GM18951 (cell line): ENCODE measurements around the gene RBM6.

Experiments used
- POLR2A ChIP-seq: IDR thresholded peaks from 4 replicates; pipeline ENCODE4 v1.6.1; 2011; ENCODE audit warnings: mild to moderate bottlenecking; ENCODE audit not compliant: insufficient read length, insufficient read depth; ENCODE audit errors: extremely low read depth
- in situ Hi-C: fragments of 300-500 bp; cut with MboI; formaldehyde crosslinking; loops from one replicate; pipeline ENCODE4 v1.12.0; 2022; ENCODE audit warnings: low sequenced_read_pairs, mixed read lengths, inconsistent platforms; ENCODE audit not compliant: unreplicated experiment

RBM6 gene

DNA sequence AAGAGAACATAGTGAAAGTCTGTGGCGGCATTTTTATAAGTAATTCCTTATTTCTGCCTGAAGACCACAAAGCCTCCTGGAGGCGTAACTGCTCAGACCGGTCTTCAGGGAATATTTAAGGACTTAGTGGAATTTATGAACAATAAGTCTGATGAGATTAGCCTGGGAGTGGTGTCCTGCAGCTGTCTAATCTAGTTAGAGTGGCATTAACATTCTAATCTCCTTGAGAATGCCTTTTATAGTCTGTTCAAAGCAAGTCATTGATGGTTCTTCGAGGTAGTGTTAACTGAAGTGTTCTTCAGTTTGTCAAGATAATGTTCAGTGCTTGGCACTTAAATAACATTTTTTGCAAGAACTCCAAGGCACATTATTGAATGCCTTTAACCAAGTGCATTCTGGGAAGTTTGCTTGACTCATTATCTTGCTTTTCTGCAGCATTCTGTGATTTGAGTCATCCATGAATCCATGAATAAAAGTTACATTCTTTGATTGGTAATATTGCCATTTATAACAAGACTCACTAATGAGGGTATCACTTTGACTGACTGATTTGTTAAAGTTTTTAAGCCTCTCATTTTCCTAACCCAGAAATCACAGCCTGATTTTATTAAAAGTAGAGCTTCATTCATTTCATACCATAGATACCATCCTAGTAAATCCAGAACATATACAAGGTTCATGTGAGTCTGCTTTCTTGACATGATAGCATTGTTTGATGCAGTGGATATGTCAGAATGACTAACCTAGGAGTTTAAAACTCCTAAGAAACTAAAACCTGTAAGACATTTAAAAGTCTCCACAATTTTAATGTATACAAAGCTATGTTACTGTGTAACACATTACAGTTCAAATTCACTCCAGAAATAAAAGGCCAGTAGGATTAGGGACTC is 161.3 kb downstream of the RBM6 start:
- no peak for TF ChIP-seq POLR2A
- in situ Hi-C loops, result no loop called here

DNA sequence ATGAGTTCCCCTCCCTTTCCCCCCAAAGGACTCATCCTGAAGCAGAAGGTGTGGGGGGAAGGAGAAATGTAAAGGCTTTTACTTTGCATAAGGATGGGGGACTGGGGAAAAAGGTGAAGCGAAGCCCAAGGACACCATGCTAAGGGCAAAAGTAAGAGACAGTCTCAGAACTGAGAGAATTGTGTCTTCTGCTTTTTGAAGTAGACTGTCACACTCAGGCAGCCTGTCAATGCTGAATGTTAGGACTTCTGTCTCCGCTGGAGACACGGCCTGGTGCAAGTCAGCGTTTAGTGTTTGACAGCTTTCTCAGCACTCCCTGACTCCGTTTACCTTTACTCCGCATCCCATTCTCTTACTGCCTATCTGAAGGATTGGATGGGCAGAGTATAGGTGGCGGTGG is 162.6 kb downstream of the RBM6 start:
- TF ChIP-seq POLR2A, result no peak
- in situ Hi-C loops, result no loop called here

DNA sequence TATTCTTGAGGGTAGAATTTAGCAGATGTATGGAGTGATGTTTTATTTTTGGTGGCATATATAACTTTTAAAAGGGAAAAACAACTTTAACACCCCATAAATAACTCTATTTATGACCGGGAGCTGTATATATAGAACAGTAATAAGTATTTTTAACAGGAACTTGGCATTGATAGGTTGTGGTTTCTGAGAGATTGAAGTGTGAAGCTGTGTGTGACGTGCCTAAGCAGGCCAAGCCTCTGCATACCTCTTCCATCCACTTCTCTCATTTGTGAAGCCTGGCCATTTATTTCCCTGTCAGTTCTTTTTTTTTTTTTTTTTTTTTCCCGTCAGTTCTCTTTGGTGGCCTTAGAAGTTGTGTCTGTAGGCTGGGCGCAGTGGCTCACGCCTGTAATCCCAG is 171.8 kb downstream of the RBM6 start:
- in situ Hi-C loops, result no loop called here

DNA sequence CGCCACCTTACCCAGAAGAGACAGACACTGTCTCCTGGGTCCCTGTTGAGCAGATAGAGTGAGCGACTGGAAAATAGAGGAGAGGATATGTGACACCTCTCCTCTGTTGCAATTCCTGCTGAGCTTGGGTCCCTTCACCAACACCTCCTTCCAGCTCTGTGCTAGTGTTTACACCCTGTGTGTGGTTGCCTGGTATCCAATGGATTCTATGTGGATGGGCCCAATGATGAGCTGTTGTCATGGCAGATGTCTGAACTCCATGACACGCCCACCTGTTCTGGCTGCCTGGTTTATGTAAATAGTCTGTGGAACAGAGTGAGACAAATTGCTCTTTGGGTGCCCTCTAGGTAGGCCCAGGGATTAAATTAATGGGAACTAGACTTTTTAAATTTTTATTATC is 172.5 kb downstream of the RBM6 start:
- in situ Hi-C loops, result no loop called here
- no peak for TF ChIP-seq POLR2A

More for the DNA sequence above, 171.8 kb downstream of the RBM6 start:
- TF ChIP-seq POLR2A, result no peak

DNA sequence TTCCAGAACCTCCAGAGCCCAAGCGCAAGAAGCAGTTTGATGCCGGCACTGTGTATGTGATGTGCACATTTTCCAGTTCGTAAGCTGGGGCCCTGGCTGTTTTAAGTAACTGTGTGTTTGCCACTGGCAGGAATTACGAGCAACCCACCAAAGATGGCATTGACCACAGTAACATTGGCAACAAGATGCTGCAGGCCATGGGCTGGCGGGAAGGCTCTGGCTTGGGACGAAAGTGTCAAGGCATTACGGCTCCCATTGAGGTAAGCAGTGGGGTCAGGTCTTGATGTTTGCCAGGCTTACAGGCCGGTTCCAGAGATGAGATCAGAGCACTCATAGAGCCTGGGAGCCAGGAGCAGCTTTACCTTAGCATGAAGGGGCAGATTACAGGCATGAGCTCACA is 177.2 kb downstream of the RBM6 start:
- no peak for TF ChIP-seq POLR2A
- in situ Hi-C loops, result no loop called here

DNA sequence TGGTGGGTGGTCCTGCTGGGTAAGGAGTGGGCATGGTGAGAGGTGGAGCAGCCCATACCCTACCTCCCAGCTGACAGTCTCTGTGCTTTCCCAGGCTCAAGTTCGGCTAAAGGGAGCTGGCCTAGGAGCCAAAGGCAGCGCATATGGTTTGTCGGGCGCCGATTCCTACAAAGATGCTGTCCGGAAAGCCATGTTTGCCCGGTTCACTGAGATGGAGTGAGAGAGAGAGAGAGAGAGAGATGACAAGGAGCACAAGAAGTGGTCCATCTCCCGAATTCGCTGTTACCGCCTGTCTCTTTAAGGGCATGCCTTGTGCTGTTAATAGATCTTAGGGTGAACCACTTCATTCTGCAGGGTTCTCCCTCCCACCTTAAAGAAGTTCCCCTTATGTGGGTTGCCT is 178.3 kb downstream of the RBM6 start:
- in situ Hi-C loops, result no loop called here
- TF ChIP-seq POLR2A, result no peak

DNA sequence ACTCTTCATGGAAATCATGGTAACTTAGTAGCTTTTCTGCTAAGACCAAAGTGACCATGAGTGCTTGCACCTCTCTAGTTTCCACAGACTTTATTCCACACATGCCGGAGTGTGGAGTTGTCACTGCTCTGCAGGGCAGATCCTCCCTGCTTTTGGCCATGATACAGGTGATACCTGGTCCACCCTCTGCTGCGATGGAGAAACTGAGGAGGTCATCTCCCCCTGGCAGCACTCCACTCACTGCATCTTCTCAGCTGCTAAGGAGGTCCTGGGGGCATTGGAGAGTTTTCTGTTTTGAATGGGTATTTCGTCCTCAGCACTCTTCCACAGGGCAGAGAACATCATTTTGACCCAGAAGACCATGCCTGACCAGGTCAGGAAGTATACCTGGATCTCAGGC is 179.8 kb downstream of the RBM6 start:
- TF ChIP-seq POLR2A, result no peak
- in situ Hi-C loops, result loop anchor here (10.0 kb wide), 1 partner anchor 65 kb away; no protein-coding TSS in a partner anchor

DNA sequence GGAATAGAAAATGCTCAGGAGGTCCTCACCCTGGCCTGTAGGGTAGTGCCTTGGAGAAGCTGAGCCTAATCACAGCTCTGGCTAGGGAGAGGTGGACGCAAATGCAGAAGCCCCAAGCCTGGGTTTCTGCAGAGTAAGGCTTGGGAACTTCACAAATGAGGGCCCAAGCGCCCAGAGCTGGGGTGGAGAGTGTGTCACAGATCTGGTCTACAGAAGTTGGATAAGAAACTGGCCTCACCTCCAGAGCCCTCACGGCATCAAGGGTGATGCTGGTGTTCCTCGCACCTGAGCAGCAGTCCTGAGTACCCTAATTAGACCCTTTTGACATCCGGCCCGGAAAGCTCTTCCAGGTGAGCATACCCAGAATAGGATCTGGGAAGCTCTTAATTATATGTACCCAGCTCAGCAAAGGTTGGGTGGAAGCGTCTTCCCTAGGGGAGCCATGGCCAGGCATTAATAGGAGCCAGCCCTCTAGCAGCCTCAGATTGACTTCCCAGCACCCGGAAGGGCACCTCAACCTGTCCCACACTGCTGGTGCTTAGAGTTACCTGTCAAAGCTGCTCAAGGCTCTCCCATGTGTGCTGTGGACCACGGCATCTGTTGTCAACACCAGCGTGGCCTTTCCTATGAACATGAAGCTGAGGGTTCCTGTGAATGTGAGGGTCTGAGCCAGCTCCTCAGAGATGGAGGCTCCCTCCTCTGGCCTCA is 180.6 kb downstream of the RBM6 start:
- no peak for TF ChIP-seq POLR2A
- in situ Hi-C loops, result loop anchor here (10.0 kb wide), 1 partner anchor 64 kb away; no protein-coding TSS in a partner anchor

DNA sequence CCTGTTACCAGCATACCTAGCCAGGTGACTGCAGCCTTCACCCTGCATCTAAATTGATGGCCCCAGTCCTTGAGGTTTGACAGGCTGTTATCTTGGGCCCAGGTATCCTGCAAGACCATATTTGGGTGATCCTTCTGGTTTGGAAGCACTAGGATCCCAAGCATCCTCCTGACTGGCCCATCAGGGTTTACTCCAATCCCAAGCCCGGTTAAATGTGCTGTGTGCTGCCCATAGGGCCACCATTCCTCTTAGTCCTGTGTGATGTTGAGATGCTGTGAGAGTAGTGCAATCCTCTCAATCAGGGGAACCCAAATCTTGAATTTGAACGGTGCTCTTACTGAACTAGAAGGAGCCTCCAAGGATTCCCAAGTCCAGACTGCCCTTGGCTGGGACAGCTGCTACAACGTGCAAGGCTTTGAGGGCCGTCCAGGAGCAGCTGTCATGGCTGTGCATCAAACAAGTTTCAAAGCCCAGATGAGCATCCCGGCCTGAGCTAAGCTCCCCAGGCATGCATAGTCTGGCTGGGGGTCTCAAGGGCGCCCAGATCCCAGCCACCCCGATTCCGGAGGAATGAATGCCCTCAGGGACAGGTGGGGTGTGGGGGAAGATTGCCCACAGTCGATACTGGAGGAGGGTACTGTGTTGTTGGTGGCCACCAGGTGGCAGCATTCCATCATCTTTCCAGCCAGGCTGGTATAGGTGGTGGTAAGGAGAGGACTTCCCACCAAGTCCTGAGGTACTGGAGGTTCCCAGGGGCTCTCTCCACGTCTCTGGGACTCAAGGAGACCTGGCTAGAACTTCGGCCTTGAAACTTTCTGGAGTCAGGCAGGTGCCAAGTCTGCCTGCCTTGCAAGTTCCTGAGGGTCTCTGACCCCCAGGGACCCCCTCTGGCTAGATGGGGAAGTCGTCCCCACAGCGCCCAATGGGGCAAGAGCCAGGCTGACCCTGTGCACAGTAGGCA is 181.4 kb downstream of the RBM6 start:
- TF ChIP-seq POLR2A, result no peak
- in situ Hi-C loops, result loop anchor here (10.0 kb wide), 1 partner anchor 63 kb away; no protein-coding TSS in a partner anchor

DNA sequence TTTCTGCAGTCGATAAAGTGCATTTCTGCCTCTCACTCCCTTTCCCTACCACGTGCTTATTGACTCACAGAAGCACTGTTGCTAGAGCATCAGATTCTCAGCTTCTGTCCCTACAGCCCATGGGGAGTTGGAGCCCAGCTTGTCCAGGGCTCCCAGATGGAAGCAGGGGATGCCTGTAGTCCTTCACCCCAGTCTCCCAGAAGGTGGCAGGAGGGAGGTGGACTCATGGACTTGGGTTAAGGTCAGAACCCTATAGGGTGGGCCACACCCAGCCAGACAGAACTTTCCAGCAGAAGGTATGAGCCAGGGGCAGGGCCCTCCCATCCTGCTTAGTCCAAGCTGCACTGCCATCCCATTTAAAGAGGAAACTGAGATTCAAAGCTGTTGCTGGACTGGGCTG is 182.1 kb downstream of the RBM6 start:
- TF ChIP-seq POLR2A, result no peak
- in situ Hi-C loops, result loop anchor here (10.0 kb wide), 1 partner anchor 63 kb away; no protein-coding TSS in a partner anchor

DNA sequence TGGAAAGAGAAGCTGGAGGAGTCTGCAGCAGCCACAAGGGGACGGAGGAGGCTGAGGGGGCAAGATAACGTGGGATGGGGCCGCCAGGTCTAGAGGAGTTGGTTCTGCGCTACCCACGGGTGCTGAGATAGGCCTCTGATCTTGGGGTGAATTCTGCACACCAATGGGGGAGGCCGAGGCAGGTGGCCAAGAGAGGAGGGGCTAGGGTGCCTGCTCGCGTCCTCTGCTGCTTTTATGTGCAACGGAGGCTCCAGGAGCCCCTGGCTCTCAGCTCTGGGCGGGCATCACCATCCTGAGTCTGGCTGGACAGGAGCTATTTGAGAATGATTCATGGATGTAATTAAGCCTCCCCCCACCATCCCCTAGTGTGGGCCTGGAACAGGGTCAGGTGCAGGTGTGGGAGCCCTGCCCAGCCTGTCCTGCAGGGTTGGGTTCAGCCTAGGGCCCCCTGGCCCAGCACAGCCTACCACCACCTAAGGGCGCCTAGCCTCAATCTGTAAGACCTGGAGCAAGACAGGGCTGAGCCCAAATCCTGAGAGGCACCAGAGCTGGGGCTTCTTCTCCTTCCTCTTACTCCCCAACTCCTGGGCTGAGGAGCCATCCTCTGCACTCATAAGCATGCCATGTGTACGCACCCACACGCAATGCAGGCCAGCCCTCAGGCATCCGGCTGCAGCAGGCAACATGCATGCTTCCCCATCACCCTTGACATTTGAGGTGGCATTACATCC is 182.9 kb downstream of the RBM6 start:
- in situ Hi-C loops, result loop anchor here (10.0 kb wide), 1 partner anchor 62 kb away; no protein-coding TSS in a partner anchor

More for the DNA sequence above, 182.9 kb downstream of the RBM6 start:
- TF ChIP-seq POLR2A, result peak; percentile 11
